NCI-H1092 treated with DMSO at 0.1 percent for 48 hours (cell line): Measurements from ENCODE around the gene BHMT.

ENCODE experiments used
- DNase-seq: peaks from one replicate; lab custom pipeline; 2025; lab: John Stamatoyannopoulos, UW

BHMT gene

GRCh38 chr5:79111387-79111959 is at the start of gene BHMT:
TSS of gene BHMT (plus strand) at chr5:79111809. CDS start at chr5:79111886, 77 bp downstream.
- DNase-seq, result no peak

GRCh38 chr5:79062436-79062835 is 49.2 kb upstream of the BHMT start:
- no peak for DNase-seq

GRCh38 chr5:79069488-79070349 is 41.9 kb upstream of the BHMT start, which contains the start of the genes BHMT2 and DMGDH:
TSS of gene BHMT2 (plus strand) at chr5:79069767. CDS start at chr5:79069783, 16 bp downstream.
TSS of gene DMGDH (minus strand) at chr5:79069674. CDS start at chr5:79069620, 54 bp downstream.
- DNase-seq, result no peak

GRCh38 chr5:79070350-79070667 is 41.3 kb upstream of the BHMT start:
- DNase-seq, result no peak

- DNase-seq, result no peak
These were observed 37.0 kb upstream of the BHMT start for GRCh38 chr5:79074641-79075040.

- DNase-seq, result no peak
These were observed 35.8 kb upstream of the BHMT start for GRCh38 chr5:79075646-79076426.

GRCh38 chr5:79076819-79077218 is 34.8 kb upstream of the BHMT start:
- DNase-seq, result no peak

- no peak for DNase-seq
These were observed 33.8 kb upstream of the BHMT start for GRCh38 chr5:79077680-79078365.

GRCh38 chr5:79080804-79081203 is 30.8 kb upstream of the BHMT start:
- DNase-seq, result no peak

- no peak for DNase-seq
These were observed 29.8 kb upstream of the BHMT start for GRCh38 chr5:79081779-79082178.

GRCh38 chr5:79086116-79086515 is 25.5 kb upstream of the BHMT start:
- DNase-seq, result no peak

GRCh38 chr5:79088507-79088906 is 23.1 kb upstream of the BHMT start:
- no peak for DNase-seq

GRCh38 chr5:79091064-79091463 is 20.5 kb upstream of the BHMT start:
- DNase-seq, result no peak

- peak; percentile 54 for DNase-seq
These were observed 17.8 kb upstream of the BHMT start for GRCh38 chr5:79093762-79094161.

GRCh38 chr5:79105868-79106267 is 5.7 kb upstream of the BHMT start:
- no peak for DNase-seq

- no peak for DNase-seq
These were observed 4.4 kb upstream of the BHMT start for GRCh38 chr5:79107020-79107796.

- DNase-seq, result no peak
These were observed 3.5 kb upstream of the BHMT start for GRCh38 chr5:79108086-79108485.

GRCh38 chr5:79108792-79109191 is 2.8 kb upstream of the BHMT start:
- no peak for DNase-seq

- DNase-seq, result no peak
These were observed 1.8 kb upstream of the BHMT start for GRCh38 chr5:79109527-79110492.
